DLD1 (cell line): ENCODE measurements around the gene NDC1.

Experiments used
- in situ Hi-C: cut with HindIII; loops from 2 replicates; pipeline ENCODE4 v1.10.0; 2017; ENCODE audit warnings: low sequenced_read_pairs

NDC1 gene

DNA sequence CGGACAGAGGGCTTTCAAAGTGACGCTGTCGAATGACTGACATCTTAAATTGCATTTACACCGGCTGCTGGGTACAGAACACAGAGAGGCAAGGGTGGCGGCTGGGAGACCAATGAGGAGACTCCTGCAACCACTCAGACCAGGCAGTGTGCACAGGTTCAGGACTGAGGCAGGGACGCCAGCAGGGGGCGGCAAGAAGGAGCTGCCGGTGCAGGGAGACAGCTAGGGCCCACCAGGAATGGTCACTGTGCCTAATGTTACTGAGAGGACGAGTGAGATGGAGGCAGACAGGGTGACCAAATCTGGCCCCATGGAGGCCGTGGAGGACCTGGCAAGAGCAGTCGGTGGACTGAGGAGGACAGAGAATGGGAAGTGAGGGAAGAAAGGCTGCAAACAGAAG is 122.6 kb downstream of the NDC1 start:
- in situ Hi-C loops: no loop called here
